Prostate gland (tissue), 2 donors: Measurements from ENCODE around the gene TOR1A. TPM values are rescaled to one million over a fixed set of nuclear protein-coding genes. Genes with fewer than 3 reads are reported as not detected.

Source experiments
- DNase-seq: peaks from one replicate; pipeline ENCODE4 v3.0.0-alpha.2; 2019; ENCODE audit warnings: low spot score
- H3K27ac ChIP-seq, 2 donors: fragments of 200-600 bp; sonication (generic); 2 replicates each; pipeline ENCODE4 v1.5.1; 2017 to 2019
- H3K27me3 ChIP-seq: fragments of 200-600 bp; sonication (generic); replicated peaks from 2 replicates; pipeline ENCODE4 v1.5.1; 2019; ENCODE audit not compliant: insufficient read depth
- H3K36me3 ChIP-seq, 2 donors: fragments of 200-600 bp; sonication (generic); 1 replicate in 1 of 2; 2 replicates in 1 of 2; pipeline versions ENCODE4 v1.5.1 to v1.8.1; 2017 to 2019
- H3K4me1 ChIP-seq: fragments of 200-600 bp; sonication (generic); replicated peaks from 2 replicates; pipeline ENCODE4 v1.5.1; 2019
- H3K4me3 ChIP-seq, 2 donors: fragments of 200-600 bp; sonication (generic); 2 replicates each; pipeline ENCODE4 v1.5.1; 2017 to 2019
- H3K9me3 ChIP-seq: fragments of 200-600 bp; sonication (generic); 2 replicates; pipeline ENCODE4 v1.5.1; 2017
- CTCF ChIP-seq, 4 experiments: fragments of 200-600 bp in 2 of 4; fragments of 450-650 bp in 2 of 4; sonication (generic) in 2 of 4; IDR thresholded peaks; 1 replicate in 3 of 4; 2 replicates in 1 of 4; pipeline ENCODE4 v1.5.1; 2016 to 2019; ENCODE audit warnings: antibody characterized with exemption in 4 of 4, mild to moderate bottlenecking in 2 of 4, moderate library complexity in 2 of 4
- POLR2A ChIP-seq: fragments of 450-650 bp; IDR thresholded peaks from one replicate; pipeline ENCODE4 v1.6.1; 2016; ENCODE audit warnings: antibody characterized with exemption, mild to moderate bottlenecking
- POLR2AphosphoS5 ChIP-seq: sonication (generic); formaldehyde crosslinking; IDR thresholded peaks from one replicate; pipeline ENCODE4 v1.6.1; 2017; ENCODE audit warnings: antibody characterized with exemption
- WGBS: methylation state at CpG from one replicate; pipeline ENCODE4 v1.1.5; 2018; 5-methylcytosine and 5-hydroxymethylcytosine counted together
- intact Hi-C: fragments of 100-400 bp; cut with DNase I; formaldehyde crosslinking; loops from one replicate; pipeline ENCODE4 v1.14.2; 2022
- total RNA-seq, 2 donors: library from RNA; depleted of rRNA; stranded (reverse); fragments of >200 nt; gene quantifications; one replicate each; pipeline ENCODE4 v1.1.0, GENCODE V29; 2016

TOR1A gene
- total RNA-seq, 2 donors from 2014 or later = 37.1 to 41.2 TPM

DNA sequence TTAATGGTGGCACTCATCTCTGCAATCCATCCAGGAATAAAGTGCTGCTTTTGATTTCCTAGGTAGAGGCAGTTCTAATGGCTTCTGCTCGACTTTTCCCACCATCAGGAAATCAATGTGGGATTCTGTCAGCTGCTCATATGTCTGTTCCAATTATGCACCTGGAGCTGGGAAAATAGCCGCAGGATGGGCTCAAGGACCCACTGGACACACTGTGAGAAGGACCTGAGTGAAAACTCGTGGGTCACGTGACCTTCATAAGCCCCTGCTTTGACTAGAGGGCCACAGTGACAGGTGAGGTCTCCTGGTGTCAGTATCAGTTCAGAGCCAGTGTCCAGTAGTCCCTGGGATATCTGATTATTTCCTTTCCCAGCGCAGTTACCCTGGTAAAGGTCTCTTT lies 53.2 kb downstream of the TOR1A start:
- Histone ChIP-seq H3K36me3 (no peaks in the 10 kb centered on the region), H3K4me3 (no peak overlapping the region), H3K27ac (no peak overlapping the region), H3K4me1 (no peaks in the 10 kb centered on the region), H3K9me3 (no peaks in the 10 kb centered on the region), H3K27me3 (no peaks in the 10 kb centered on the region)
- DNase-seq = no peak
- intact Hi-C loops = no loop called here
- TF ChIP-seq POLR2AphosphoS5 (no peak), POLR2A (no peak), CTCF (IDR thresholded peaks at IDR 0.05) (no peak)
- WGBS = 86% methylated on average over 5 of the region's 5 CpGs

DNA sequence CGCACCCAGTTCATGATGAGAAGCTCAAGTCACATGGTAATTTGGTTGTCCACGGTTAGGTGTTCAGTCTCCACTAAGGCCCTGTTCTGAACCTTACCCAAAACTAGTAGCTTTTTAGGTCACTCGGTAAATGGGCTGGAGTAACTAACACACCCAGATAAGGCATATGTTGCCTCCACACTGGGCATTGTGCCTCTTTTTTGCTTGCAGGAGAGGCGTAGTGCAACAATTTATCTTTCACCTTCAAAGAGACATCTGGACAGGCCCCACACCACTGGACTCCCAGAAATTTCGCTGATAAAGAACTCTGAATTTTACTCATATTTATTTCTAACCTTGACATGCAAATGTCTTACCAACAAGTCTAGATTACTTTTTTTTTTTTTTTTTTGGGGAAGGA lies 54.3 kb downstream of the TOR1A start:
- Histone ChIP-seq H3K27ac (no peak overlapping the region), H3K27me3 (no peaks in the 10 kb centered on the region), H3K9me3 (no peaks in the 10 kb centered on the region), H3K4me1 (no peaks in the 10 kb centered on the region), H3K36me3 (no peaks in the 10 kb centered on the region), H3K4me3 (no peak overlapping the region)
- DNase-seq = no peak
- intact Hi-C loops = no loop called here
- 79% methylated on average over 5 of the region's 5 CpGs for WGBS
- TF ChIP-seq CTCF (IDR thresholded peaks at IDR 0.05) = no peak
- TF ChIP-seq POLR2AphosphoS5 = no peak
- no peak for TF ChIP-seq POLR2A

GRCh38 chr9:129768486-129768885 lies 55.5 kb downstream of the TOR1A start:
- H3K4me1 ChIP-seq = no peaks in the 10 kb centered on the region
- no peaks in the 10 kb centered on the region for H3K27me3 ChIP-seq
- H3K27ac ChIP-seq = no peak overlapping the region
- DNase-seq = no peak
- no peaks in the 10 kb centered on the region for H3K36me3 ChIP-seq
- intact Hi-C loops = no loop called here
- no peak overlapping the region for H3K4me3 ChIP-seq
- no peaks in the 10 kb centered on the region for H3K9me3 ChIP-seq
- WGBS = 96% methylated on average over 6 of the region's 6 CpGs
- no peak for TF ChIP-seq POLR2AphosphoS5
- no peak for TF ChIP-seq CTCF (IDR thresholded peaks at IDR 0.05)
- no peak for TF ChIP-seq POLR2A

- DNase-seq = no peak
- TF ChIP-seq POLR2A (no peak), POLR2AphosphoS5 (no peak), CTCF (IDR thresholded peaks at IDR 0.05) (no peak)
- WGBS = 94% methylated on average over 4 of the region's 4 CpGs
- intact Hi-C loops = no loop called here
- Histone ChIP-seq H3K27me3 (no peaks in the 10 kb centered on the region), H3K4me1 (no peaks in the 10 kb centered on the region), H3K36me3 (no peaks in the 10 kb centered on the region), H3K27ac (no peak overlapping the region), H3K4me3 (no peak overlapping the region), H3K9me3 (no peaks in the 10 kb centered on the region)
Observed at GRCh38 chr9:129765764-129766317, 58.1 kb downstream of the TOR1A start.
